Measurements from ENCODE around the gene IFI6.
A peak's percentile ranks its signal among the peaks of the same experiment; 100 is the strongest.
"Not testable (repeated sequence)": the region's sequence is repeated elsewhere in the genome, so short reads cannot be mapped to it uniquely, and the experiment has no call there.

IFI6 gene

DNA sequence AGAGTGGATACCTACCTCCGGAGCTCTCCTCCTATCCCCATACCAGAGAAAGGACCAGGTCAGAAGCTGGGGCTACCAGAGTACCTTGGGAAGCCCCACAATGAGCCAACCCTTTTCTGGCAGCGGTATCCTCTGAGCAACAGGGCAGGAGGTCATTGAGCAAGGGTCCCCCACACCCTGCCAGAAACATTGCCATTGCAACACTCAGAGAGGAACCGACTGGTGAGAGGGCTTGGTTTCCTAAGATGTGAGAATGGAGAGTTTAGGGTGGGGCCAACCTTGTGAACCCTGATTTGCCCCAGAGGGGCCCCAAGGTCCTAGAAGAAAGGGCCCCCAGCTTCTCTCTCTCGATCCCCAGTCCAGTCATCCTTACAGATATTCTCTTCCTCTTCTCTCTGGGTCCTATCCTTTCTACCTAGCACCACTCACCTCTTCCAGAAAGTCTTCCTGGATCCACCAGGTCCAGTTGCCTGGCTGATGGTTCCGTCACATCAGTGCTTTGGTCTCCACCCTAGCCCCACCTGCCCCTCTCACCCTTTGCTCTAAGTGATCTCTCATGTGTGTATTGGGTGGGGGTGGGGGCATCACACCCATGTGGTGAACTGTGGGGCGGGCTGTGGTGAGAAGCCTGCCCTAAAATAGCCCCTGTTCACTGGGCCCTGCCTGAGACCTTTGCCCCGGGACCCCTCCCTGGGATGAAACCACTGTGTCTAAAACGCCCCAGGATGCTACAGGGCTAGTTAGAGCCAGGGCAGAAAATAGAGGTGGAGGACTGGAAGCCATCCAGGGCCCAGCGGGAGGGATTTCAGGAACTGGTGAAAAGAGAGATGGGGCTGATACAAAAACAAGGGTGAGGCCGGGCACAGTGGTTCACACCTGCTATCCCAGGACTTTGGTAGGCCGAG, 45.7 kb downstream of the IFI6 start:
- no peak for DNase-seq

GRCh38 chr1:27624467-27625178, 47.4 kb downstream of the IFI6 start:
- DNase-seq = peak; percentile 52

DNA sequence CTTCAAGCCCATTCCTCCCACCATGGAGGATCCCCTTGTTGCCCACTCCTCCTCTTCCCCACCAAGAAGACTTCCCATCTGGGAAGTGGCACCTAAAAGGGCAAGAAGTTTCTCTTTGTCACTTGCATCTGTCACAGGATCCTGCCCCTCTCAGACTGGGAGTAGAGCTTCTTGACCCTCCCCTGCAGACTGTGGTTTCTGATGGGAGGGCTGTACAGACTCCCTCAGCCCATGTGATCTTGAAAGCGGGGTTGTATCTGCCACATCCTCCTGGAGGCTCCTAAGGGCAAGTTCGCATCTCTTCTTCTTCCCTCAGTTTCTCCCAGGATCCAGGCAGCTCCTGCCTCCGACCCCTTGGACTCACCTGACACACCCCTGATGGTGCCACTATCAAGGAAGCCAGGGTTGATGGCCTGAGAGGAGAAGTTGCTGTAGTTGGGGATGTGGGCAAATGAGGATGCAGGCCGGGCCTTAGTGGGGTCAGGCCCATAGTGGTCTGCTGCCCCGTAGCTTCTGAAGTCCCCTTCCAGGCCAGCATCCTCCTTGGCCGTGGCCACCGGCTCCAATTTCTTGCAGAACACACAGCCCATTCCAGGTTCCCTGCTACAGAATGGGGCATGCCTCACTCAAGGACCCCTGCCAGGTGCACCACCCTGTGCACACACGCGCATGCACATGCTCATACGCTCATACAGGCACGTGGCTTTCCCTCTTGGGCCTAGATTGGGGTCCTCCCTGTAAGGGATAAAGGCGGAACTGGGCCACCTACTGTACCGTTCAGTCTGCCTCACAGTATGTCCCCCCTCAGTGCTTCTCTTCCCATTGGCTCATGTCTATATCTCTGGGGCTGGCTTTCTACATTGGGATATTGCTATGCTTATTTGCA, 48.4 kb downstream of the IFI6 start:
- DNase-seq = no peak

GRCh38 chr1:27622828-27623227, 49.2 kb downstream of the IFI6 start:
- DNase-seq = no peak

DNA sequence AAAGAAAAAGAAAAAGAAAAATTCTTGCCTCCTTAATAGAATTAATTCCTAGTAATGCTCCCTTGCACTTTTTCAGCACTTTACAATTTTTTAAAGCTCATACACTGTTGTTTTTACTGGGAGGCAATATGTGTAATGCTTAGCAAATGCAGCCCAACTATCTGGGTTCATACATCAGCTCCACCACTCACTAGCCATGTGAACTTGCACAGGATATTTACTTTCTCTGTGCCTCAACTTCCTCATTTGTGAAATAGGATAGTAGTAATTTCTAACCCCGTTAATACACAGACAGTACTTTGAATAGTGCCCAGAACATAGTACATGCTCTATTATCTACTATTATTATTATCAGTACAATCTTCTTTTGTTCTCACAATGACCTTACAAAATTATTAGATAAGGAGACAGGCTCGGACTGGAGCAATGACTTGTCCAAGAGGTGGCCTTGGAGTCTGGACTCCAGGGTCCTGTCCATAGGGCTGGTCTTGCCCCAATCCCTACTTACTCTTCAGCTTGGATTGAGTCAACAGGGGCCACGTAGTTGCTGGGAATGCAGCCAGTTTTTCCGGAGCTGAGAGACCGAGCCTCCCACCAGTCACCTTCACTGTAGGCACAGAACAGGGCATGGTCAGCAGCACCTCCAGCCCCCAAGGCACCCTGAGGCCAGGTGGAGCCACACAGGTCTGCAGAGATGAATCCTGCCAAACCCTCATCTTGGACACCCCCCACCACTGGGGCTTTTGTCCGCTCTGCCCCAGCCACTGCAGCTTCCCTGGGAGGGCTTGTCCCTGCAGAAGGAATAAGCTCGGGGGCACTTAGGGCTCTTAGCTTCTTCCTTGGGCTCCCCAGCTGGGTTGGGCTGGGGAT, 50.7 kb downstream of the IFI6 start:
- no peak for DNase-seq

GRCh38 chr1:27619782-27620438, 52.1 kb downstream of the IFI6 start:
- DNase-seq = not testable (repeated sequence)

DNA sequence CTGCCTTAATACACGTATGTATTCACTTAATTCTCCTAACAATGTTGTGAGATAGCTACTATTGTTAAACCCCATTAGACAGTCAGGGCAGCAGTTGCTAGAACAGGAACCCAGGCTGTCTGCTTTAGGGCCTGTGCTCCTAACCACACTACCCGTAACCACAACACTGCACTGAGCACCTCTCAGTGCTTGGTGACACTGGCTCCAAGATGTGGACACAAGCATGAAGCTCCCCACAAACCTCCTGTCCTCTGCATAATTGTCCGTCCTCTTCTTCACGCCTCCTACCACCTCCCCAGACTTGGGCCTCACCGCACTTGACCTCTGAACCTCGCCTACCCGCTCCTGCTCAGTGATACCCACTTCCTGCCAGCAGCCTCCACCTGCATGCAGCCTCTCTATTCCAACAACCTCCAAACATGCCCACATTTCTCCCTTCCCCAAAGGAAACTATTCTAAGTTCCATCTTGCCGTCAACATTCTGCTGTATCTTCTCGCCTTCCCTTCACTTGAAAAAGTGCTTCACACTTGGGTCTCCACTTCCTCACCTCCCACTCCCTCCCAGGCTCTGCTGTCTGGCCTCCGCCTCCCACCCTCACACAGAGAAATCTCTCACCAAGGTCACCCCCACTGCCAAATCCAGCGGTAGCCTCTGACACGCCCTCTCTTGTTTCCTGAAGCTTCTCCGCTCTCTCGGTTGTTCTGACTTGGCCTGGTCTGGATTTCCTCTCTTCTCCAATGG, 53.5 kb downstream of the IFI6 start:
- no peak for DNase-seq

- DNase-seq = no peak
These were observed 54.6 kb downstream of the IFI6 start for GRCh38 chr1:27617420-27617819.

GRCh38 chr1:27616441-27616840, 55.6 kb downstream of the IFI6 start:
- no peak for DNase-seq
